ENCODE measurements around the gene B3GNT4. TPM values are rescaled to one million over a fixed set of nuclear protein-coding genes. Genes with fewer than 3 reads are reported as not detected.

Gene B3GNT4
- total RNA-seq, 1 experiment from 2014 or later = not detected

DNA sequence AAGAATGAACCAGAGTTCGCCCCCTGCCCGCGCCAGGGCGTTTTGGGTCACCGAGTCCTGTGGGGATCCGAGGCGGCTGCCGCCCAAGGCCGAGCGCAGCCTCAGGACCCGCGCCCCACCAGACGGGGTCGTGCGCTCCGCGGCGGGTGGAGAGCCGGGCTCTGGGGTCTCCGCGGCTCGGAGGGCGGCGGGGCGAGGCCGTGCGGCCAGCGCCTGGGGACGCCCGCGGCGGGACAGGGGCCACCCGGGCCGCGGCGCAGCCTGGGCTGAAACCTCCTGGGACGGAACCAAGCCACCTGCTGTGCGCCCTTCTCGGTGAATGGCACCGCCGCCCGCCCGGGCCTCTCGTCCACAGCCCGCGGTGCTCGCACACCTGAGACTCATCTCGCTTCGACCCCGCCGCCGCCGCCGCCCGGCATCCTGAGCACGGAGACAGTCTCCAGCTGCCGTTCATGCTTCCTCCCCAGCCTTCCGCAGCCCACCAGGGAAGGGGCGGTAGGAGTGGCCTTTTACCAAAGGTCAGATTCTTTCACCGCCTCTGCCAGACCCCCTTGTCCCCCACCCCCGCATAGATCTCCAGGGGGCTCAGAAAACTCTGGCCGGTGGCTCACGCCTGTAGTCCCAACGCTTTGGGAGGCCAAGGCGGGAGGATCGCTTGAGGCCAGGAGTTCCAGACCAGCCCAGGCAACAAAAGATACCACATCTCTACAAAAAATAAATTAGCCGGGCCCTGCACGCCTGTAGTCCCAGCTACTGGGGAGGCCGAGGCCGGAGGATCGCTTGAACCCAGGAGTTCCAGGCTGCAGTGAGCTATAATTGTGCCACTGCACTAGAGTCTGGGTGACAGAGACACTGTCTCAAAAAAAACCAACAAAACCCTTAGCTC, 901 bp downstream of the B3GNT4 start:
- peaks cover 6% of the 10 kb centered on the region for H3K36me3 ChIP-seq
- H3K27me3 ChIP-seq = no peaks in the 10 kb centered on the region
- H3K9me3 ChIP-seq = no peaks in the 10 kb centered on the region
- no peak for DNase-seq
- peak overlapping the region; percentile 51; the same call in 1 of the 2 replicates for H3K4me3 ChIP-seq

DNA sequence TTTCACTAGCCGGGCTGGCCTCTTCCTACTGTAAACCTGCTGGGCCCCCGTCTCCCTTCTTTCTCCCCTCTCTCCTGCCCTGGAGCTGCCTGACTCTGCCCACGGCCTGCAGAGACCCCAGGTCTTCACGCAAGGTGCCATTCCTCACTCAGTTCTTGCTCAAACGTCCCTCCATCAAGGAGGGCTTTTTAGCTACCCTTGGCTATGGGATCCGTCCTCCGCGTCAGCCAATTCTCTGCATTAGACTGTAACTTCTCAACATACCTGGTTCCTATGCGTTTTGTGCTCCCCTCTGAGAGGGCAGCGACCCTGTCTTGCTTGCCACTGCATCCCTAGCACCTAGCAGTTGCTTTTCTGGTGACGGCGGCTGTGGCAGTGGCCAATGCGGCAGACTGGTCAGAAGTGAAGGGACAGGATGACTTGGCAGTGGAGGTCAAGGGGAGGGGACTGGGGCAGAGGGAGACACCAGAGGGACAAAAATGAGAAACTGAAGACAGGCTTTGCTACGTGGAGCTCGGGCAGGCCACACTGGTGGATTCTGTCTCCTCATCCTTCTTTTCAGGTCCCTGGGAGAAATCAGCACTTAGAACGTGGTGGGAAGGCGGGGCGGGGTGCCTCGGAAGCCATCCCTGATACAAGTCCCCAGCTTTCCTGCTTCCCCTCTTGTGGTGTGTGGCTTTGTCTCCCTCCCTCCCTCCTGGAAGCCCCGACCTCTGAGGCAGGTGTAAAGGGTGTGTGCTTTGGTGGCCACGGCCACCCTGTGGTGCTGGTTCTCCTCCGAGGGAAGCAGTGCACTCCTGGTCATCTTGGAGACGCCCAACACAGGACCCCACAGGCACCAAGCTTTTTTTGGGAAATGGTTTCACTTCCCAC, 1.8 kb downstream of the B3GNT4 start:
- Histone ChIP-seq H3K4me3 (no peak overlapping the region), H3K9me3 (no peaks in the 10 kb centered on the region), H3K27me3 (no peaks in the 10 kb centered on the region), H3K36me3 (peaks cover 12% of the 10 kb centered on the region)
- no peak for DNase-seq

GRCh38 chr12:122206111-122206881, 2.8 kb downstream of the B3GNT4 start:
- no peaks in the 10 kb centered on the region for H3K9me3 ChIP-seq
- DNase-seq = no peak
- no peak overlapping the region for H3K4me3 ChIP-seq
- H3K27me3 ChIP-seq = no peaks in the 10 kb centered on the region
- peaks cover 12% of the 10 kb centered on the region for H3K36me3 ChIP-seq

- Histone ChIP-seq H3K36me3 (peaks cover 14% of the 10 kb centered on the region), H3K9me3 (no peaks in the 10 kb centered on the region), H3K4me3 (no peak overlapping the region), H3K27me3 (no peaks in the 10 kb centered on the region)
- no peak for DNase-seq
Observed at GRCh38 chr12:122206976-122207375, 3.5 kb downstream of the B3GNT4 start.

DNA sequence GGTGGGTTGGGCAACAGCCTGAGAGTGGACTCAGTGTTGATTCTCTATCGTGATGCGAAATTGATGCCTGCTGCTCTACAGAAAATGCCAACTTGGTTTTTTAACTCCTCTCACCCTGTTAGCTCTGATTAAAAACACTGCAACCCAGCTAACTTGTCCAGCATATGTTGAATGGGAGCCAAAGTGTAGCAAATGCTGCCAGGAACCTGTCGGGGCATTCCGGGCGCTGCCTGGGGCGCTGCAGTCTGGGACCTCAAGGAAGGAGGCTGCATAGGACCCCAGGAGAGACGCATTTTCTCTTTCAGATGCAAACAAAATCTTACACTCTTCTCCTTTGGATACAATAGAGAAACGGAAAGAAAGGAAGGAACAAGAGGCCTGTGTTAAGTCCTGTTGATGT, 3.9 kb downstream of the B3GNT4 start:
- H3K27me3 ChIP-seq = no peaks in the 10 kb centered on the region
- H3K4me3 ChIP-seq = no peak overlapping the region
- peaks cover 17% of the 10 kb centered on the region for H3K36me3 ChIP-seq
- H3K9me3 ChIP-seq = no peaks in the 10 kb centered on the region
- DNase-seq = no peak

DNA sequence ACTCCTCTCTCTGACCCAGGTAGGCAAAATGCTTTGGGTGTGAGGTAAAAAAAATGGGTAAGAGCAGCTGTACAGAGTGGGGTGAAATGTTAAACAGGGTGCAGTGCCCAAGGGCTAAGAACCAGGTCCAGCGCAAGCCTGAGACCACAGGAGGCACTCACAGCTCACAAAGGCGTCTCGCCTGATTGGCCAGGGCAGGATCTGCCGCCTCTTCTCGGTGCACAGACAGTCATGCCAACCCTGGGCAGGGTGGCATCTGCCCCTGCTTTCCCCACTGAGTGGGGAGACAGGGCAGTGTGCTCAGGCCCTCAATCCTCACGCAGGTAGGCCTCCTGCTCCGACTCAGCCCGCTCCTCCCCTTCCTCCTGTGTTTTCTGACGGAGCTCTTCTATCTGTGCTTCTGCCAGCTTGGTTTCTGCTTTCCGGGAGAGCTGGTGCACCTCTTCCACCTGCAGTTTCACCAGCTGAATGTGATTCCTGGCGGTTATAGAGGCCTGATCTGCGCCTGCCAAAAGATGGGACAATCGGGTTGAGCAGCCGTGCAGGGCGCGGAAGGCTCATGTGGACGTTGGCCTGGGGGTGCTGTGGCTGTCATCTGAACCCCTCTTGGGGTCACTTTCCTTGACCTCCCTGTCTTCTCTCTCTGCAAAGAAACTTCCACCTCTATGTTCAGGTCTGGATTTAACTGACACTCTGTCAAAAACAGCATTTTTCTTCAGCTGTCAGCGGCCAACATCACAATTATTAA, 4.7 kb downstream of the B3GNT4 start:
- no peaks in the 10 kb centered on the region for H3K27me3 ChIP-seq
- no peaks in the 10 kb centered on the region for H3K9me3 ChIP-seq
- no peak overlapping the region for H3K4me3 ChIP-seq
- DNase-seq = no peak
- peaks cover 17% of the 10 kb centered on the region for H3K36me3 ChIP-seq

DNA sequence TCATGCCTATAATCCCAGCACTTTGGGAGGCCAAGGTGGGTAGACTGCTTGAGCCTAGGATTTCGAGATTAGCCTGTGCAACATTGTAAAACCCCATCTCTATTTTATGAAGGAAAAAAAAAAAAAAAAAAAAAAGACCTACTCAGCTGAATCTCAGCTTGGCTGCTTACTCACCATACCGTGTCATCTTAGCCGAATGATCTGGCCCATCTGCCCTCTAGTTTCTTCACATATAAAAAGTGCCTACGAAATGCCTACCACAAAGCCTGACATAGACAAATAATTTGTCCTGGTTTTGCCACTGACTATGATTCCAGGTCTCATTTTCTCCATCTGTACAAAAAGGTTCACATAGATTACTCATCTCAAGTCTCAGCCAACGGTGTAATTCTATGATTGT, 12.3 kb downstream of the B3GNT4 start:
- no peaks in the 10 kb centered on the region for H3K27me3 ChIP-seq
- no peaks in the 10 kb centered on the region for H3K9me3 ChIP-seq
- no peak overlapping the region for H3K4me3 ChIP-seq
- H3K36me3 ChIP-seq = peaks cover 55% of the 10 kb centered on the region
- DNase-seq = no peak

DNA sequence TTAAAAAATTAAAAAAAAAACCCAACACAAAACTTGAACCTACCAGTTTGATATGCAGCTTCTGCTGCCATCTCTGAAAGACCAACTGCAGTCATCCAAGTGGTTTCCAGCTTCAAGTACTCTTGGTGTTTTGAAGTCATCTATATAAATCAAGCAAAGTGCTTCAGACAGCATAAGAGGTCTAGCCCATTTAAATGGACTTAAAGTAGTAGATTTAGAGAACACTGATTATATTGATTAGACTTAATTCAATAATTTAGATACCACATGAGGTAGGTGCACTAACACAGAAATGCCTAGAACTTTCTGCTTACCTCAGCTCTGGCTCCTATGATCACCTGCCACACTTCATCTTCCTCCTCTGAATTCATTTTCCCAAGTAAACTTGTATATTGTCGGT, 12.9 kb downstream of the B3GNT4 start:
- peaks cover 59% of the 10 kb centered on the region for H3K36me3 ChIP-seq
- H3K27me3 ChIP-seq = no peaks in the 10 kb centered on the region
- H3K9me3 ChIP-seq = no peaks in the 10 kb centered on the region
- no peak overlapping the region for H3K4me3 ChIP-seq
- DNase-seq = no peak

- H3K9me3 ChIP-seq = no peaks in the 10 kb centered on the region
- H3K4me3 ChIP-seq = peak within 1 kb of the TSS; percentile 79
- peak; percentile 100 for DNase-seq
- no peaks in the 10 kb centered on the region for H3K27me3 ChIP-seq
- H3K36me3 ChIP-seq = peaks cover 28% of the 10 kb centered on the region
Observed at GRCh38 chr12:122225683-122226365, 22.3 kb downstream of the B3GNT4 start, which contains the start of gene DIABLO. DIABLO (minus strand) TSS chr12:122226052; CDS start chr12:122226014, 38 bp downstream.

DNA sequence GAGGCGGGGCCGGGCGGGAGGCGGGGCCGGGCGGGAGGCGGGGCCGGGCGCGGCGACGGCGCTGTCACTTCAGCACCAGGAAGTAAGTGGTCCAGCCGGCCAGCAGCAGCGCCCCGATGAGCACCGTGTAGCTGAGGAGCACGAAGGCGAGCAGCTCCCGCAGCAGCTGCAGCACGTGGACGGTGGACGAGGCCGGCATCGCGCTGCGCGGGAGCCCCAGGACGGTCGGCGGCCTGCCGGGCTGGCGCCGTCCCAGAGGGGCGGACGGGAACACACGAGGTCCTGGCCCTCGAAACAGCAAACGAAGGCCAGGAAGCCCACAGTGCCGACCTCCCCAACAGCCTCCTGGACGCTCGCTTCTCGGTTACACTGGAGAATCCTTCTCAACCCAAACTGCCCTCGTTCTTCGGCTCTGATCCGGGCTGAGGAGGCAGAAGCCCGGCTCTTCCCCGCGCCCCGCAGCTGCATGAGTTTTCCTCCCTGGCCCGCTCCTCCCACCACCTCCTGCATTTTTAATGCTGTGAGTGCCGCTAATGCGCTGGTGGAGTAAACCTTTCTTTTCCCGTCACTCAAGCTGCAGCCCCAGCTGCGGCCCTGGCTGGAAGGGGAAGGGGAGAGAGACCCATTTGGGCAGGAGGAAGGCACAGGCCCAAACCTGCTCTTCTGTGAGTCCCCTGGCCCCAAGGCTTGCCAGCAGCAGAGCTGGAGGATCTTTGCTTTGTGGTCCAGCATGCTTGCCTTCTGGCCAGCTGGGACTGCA, 23.0 kb downstream of the B3GNT4 start:
- H3K4me3 ChIP-seq = peak overlapping the region; percentile 49
- no peaks in the 10 kb centered on the region for H3K9me3 ChIP-seq
- no peak for DNase-seq
- no peaks in the 10 kb centered on the region for H3K27me3 ChIP-seq
- H3K36me3 ChIP-seq = peaks cover 24% of the 10 kb centered on the region

GRCh38 chr12:122227341-122227740, 23.8 kb downstream of the B3GNT4 start:
- no peak overlapping the region for H3K4me3 ChIP-seq
- H3K27me3 ChIP-seq = no peaks in the 10 kb centered on the region
- DNase-seq = no peak
- H3K36me3 ChIP-seq = peaks cover 19% of the 10 kb centered on the region
- H3K9me3 ChIP-seq = no peaks in the 10 kb centered on the region

- no peaks in the 10 kb centered on the region for H3K9me3 ChIP-seq
- H3K36me3 ChIP-seq = peaks cover 17% of the 10 kb centered on the region
- H3K27me3 ChIP-seq = no peaks in the 10 kb centered on the region
- no peak overlapping the region for H3K4me3 ChIP-seq
- no peak for DNase-seq
Observed at GRCh38 chr12:122228092-122228491, 24.6 kb downstream of the B3GNT4 start.

GRCh38 chr12:122230798-122231197, 27.3 kb downstream of the B3GNT4 start:
- Histone ChIP-seq H3K4me3 (no peak overlapping the region), H3K36me3 (peaks cover 6% of the 10 kb centered on the region; the same call in 1 of the 2 replicates), H3K27me3 (no peaks in the 10 kb centered on the region), H3K9me3 (no peaks in the 10 kb centered on the region)
- no peak for DNase-seq

DNA sequence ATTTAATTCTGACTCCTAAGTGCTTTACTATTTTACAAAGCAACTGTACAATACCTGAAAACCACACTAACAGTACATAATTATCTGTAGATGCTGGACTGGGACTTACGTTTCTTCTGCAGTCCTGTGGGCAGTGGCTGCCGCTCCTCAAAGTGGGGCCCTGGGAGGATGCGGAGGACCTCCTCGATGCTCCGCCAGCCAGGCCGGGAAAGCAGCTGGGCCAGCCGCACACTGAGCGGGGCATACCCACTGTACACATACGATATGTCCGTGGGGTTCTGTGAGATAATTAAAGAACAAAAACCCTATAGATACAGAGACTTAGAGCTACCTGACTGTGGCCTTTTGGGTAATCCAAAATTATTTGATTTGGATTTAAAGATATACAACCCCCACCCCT, 29.2 kb downstream of the B3GNT4 start:
- no peaks in the 10 kb centered on the region for H3K9me3 ChIP-seq
- no peaks in the 10 kb centered on the region for H3K27me3 ChIP-seq
- no peak for DNase-seq
- H3K4me3 ChIP-seq = no peak overlapping the region
- peaks cover 7% of the 10 kb centered on the region; the same call in 1 of the 2 replicates for H3K36me3 ChIP-seq

DNA sequence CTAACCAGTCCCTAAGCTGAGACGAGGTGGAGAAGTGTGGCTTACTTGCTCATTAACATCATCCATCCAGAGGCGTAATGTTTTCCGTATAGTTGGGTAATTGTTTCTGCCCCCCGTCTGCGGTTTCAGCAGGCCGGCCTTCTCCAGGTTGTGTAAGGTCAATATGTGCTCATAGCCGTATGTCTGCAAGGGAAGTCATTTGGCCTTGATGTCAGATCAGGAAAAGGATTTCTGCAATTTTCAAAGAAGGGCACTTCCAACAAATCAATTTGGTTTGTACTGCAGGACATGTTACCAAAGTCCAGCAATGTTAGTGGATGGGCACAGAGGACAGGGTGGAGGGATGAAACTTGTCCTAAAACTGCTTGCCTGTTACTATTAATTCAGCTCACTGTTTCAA, 32.2 kb downstream of the B3GNT4 start:
- Histone ChIP-seq H3K4me3 (no peak overlapping the region), H3K36me3 (peaks cover 7% of the 10 kb centered on the region; the same call in 1 of the 2 replicates), H3K9me3 (no peaks in the 10 kb centered on the region), H3K27me3 (no peaks in the 10 kb centered on the region)
- DNase-seq = no peak
